ENCODE data around the gene USP21. TPM values are rescaled to one million over a fixed set of nuclear protein-coding genes. Genes with fewer than 3 reads are reported as not detected.

Gene USP21
- total and polyA plus RNA-seq, 2 of the 13 experiments (the other 11 are each of a cell fraction or from before 2014, with no cell fraction given), result 10.1 to 33.1 TPM

DNA sequence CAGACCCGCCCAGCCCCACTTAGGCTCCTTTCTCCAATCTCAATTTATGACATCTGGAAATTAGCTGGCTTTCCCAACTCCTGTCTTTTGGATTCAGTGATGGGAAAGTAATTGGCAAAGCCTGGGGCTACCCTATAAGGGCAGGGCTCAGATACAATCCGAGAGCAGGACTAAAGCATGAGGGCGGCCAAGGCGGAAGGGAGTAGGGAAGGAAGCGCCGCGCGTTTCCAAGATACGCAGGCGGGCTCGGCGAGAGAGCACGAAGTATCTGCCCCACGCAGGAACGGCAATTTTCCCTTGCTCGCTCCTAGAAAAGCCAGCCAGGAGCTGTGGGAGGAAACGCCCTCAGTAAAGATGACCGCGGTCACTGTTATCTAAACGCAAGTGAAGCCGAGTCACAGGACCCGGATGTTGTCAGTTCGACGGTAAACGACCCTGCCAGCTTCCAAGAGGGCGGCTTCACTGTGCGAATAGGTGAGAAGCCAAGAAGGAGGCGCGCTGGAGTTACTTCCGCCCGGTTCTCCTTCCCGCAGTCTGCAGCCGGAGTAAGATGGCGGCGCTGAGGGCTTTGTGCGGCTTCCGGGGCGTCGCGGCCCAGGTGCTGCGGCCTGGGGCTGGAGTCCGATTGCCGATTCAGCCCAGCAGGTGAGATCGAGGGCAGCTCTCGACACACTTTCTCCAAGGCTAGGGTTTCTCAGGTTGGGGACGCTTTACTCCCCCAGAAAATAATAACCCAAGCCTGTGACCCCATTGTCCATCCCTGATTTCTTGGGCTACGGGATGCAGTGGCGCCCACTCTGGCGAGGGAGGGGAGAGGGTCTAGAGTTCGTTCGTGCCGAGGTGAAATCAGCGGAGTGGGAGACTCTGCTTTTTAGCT, 42.8 kb downstream of the USP21 start, which contains the start of gene NDUFS2 (continued):
- TF ChIP-seq MEF2D (CRISPR knock-in tag; IDR thresholded peaks at IDR 0.05), result peak; percentile 81; the same call in 1 of the 2 replicates
- TF ChIP-seq FOXP1 (IDR thresholded peaks at IDR 0.05), result no peak
- TF ChIP-seq FOXP1 (CRISPR knock-in tag; IDR thresholded peaks at IDR 0.05), result peak; percentile 23; the same call in 1 of the 2 replicates
- TF ChIP-seq POLR2AphosphoS5 (IDR thresholded peaks at IDR 0.05; ENCODE audit: low read depth, low read length), result peak; percentile 81
- TF ChIP-seq ZSCAN30 (CRISPR knock-in tag; IDR thresholded peaks at IDR 0.05), result no peak
- TF ChIP-seq ZMYM2 (CRISPR knock-in tag; IDR thresholded peaks at IDR 0.05), result no peak
- no peak for TF ChIP-seq ZKSCAN1 (IDR thresholded peaks at IDR 0.05; ENCODE audit: low read length)
- TF ChIP-seq, protein P1, sequence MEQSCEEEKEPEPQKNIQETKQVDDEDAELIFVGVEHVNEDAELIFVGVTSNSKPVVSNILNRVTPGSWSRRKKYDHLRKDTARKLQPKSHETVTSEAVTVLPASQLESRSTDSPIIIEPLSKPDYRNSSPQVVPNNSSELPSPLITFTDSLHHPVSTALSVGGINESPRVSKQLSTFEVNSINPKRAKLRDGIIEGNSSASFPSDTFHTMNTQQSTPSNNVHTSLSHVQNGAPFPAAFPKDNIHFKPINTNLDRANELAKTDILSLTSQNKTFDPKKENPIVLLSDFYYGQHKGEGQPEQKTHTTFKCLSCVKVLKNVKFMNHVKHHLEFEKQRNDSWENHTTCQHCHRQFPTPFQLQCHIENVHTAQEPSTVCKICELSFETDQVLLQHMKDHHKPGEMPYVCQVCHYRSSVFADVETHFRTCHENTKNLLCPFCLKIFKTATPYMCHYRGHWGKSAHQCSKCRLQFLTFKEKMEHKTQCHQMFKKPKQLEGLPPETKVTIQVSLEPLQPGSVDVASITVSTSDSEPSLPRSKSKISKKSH (CRISPR knock-in tag; IDR thresholded peaks at IDR 0.05; ENCODE audit: borderline replicate concordance), result no peak
- TF ChIP-seq HNRNPL (IDR thresholded peaks at IDR 0.05; ENCODE audit: low read depth, low read length), result 0 out of 2 replicates have a peak, but pooled peaks have one; percentile 47
- TF ChIP-seq ELF4 (CRISPR knock-in tag; IDR thresholded peaks at IDR 0.05; ENCODE audit: borderline replicate concordance), result peak; percentile 90
- peak; percentile 80 for TF ChIP-seq TOPORS (CRISPR knock-in tag; IDR thresholded peaks at IDR 0.05)
- TF ChIP-seq TSC22D2 (CRISPR knock-in tag; IDR thresholded peaks at IDR 0.05; ENCODE audit: borderline replicate concordance), result no peak; the same call in 1 of the 2 replicates
- TF ChIP-seq AHR (CRISPR knock-in tag; IDR thresholded peaks at IDR 0.05), result no peak
- peak; percentile 91 for TF ChIP-seq MED8 (CRISPR knock-in tag; IDR thresholded peaks at IDR 0.05; ENCODE audit: insufficient replicate concordance)
- peak; percentile 56; the same call in 1 of the 2 replicates for TF ChIP-seq ARNT2 (CRISPR knock-in tag; IDR thresholded peaks at IDR 0.05; ENCODE audit: low read depth)
- peak; percentile 30; the same call in 1 of the 2 replicates for TF ChIP-seq SMYD3 (CRISPR knock-in tag; IDR thresholded peaks at IDR 0.05)
- peak; percentile 30; the same call in 1 of the 2 replicates for TF ChIP-seq RXRB (CRISPR knock-in tag; IDR thresholded peaks at IDR 0.05; ENCODE audit: borderline replicate concordance)
- no peak for TF ChIP-seq ZNF660 (CRISPR knock-in tag; IDR thresholded peaks at IDR 0.05; ENCODE audit: borderline replicate concordance, low read depth)
- no peak for TF ChIP-seq ZBTB42 (CRISPR knock-in tag; IDR thresholded peaks at IDR 0.05)
- TF ChIP-seq BCL6 (CRISPR knock-in tag; IDR thresholded peaks at IDR 0.05), result no peak
- no peak for TF ChIP-seq ETV6 (CRISPR knock-in tag; conservative IDR thresholded peaks at IDR 0.05)
- TF ChIP-seq MTF1 (CRISPR knock-in tag; IDR thresholded peaks at IDR 0.05), result no peak
- no peak for TF ChIP-seq NCOR1 (IDR thresholded peaks at IDR 0.05; ENCODE audit: borderline replicate concordance, low read length)
- TF ChIP-seq, protein P2, sequence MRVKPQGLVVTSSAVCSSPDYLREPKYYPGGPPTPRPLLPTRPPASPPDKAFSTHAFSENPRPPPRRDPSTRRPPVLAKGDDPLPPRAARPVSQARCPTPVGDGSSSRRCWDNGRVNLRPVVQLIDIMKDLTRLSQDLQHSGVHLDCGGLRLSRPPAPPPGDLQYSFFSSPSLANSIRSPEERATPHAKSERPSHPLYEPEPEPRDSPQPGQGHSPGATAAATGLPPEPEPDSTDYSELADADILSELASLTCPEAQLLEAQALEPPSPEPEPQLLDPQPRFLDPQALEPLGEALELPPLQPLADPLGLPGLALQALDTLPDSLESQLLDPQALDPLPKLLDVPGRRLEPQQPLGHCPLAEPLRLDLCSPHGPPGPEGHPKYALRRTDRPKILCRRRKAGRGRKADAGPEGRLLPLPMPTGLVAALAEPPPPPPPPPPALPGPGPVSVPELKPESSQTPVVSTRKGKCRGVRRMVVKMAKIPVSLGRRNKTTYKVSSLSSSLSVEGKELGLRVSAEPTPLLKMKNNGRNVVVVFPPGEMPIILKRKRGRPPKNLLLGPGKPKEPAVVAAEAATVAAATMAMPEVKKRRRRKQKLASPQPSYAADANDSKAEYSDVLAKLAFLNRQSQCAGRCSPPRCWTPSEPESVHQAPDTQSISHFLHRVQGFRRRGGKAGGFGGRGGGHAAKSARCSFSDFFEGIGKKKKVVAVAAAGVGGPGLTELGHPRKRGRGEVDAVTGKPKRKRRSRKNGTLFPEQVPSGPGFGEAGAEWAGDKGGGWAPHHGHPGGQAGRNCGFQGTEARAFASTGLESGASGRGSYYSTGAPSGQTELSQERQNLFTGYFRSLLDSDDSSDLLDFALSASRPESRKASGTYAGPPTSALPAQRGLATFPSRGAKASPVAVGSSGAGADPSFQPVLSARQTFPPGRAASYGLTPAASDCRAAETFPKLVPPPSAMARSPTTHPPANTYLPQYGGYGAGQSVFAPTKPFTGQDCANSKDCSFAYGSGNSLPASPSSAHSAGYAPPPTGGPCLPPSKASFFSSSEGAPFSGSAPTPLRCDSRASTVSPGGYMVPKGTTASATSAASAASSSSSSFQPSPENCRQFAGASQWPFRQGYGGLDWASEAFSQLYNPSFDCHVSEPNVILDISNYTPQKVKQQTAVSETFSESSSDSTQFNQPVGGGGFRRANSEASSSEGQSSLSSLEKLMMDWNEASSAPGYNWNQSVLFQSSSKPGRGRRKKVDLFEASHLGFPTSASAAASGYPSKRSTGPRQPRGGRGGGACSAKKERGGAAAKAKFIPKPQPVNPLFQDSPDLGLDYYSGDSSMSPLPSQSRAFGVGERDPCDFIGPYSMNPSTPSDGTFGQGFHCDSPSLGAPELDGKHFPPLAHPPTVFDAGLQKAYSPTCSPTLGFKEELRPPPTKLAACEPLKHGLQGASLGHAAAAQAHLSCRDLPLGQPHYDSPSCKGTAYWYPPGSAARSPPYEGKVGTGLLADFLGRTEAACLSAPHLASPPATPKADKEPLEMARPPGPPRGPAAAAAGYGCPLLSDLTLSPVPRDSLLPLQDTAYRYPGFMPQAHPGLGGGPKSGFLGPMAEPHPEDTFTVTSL (CRISPR knock-in tag; IDR thresholded peaks at IDR 0.05; ENCODE audit: borderline replicate concordance), result no peak
